ENCODE measurements around the gene CDON. TPM values are rescaled to one million over a fixed set of nuclear protein-coding genes. Genes with fewer than 3 reads are reported as not detected.

Gene CDON
- total RNA-seq, 1 donor from 2014 or later = 2.2 TPM

DNA sequence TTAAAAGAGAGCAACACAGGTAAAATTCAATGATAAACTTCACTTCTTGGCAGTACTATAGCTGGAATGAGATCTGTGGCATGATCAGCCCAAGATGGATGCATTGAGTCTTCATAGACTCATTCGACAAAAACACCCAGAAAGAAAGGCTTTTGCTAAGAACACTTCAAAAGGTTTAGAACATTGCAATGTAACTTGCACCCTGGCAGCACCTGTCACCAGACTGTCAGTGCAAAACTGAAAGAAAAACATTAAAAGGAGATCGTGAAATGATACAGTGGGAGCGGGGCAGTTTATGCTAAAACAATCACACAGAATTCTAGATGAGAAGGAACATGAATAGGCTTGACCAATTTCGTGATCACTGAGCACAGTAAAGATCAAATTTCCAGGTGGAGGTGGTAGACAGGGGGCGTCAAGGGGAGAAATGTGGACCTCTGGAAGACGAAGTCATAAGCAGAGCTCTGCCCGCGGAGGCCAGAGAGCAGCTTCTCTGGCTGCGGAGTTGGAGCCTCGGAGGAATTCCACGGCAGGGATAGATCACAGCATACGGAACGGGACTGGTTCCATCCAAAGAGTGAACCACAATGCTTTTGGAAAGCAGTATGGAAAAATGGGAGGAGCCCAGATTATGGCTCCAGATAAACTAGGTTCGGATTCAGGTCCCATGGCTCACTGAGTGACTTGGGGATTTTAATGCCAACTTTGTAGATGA lies 104.9 kb downstream of the CDON start:
- intact Hi-C loops (cut with micrococcal nuclease) = no loop called here

DNA sequence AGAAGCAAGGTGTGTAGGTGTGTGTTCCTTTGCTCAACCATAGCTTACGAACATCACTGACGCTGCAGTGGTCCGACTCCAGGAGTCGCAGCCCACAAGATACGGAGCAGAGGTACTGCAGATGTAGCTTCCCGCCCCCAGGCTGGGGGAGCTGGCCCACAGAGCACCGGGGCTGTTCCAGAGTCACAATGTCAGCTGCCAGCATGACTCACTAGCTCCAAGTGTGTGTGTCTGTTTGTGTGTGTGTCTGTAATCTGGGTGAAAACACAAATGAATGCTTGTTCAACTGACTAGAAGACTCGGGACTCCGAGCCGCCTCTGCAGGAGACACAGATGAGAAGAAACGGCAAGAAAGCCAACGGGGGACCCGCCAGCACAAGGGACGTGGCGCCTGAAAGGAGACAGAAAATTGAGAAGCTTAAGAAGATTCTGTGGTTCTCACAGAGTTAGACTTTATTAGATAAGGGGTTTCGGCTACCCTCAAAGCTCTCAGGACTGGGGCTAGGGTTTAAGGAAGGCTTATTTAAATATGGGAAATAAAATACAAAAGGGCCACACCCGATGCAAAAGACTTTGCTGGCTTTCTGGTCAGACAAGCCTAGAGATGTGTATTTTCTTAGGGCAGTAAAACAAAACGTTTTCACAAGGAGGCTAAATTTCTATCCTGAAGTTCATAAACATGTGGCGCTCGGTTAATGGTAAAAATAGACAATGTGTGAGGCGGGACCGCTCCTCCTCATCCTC lies 106.1 kb downstream of the CDON start:
- intact Hi-C loops (cut with micrococcal nuclease) = no loop called here

DNA sequence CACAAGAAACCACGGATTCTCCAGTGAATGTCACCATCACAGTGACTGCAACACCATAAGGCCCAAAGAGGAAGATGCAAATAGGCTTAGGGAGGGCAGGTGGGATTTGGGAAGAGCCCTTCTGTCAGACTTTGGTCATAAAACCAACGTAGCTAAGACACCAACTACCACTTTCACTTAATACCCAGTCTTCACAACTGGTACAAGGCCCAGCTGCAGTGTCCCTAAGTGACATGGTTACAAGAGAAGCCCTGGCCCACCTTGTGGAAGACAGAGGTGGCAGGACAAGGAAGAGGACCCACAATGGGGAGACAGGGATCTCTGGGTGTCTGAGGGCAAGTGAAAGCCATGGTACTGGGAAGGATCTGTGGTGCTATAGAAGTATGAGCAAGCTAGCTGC lies 106.8 kb downstream of the CDON start:
- intact Hi-C loops (cut with micrococcal nuclease) = no loop called here

DNA sequence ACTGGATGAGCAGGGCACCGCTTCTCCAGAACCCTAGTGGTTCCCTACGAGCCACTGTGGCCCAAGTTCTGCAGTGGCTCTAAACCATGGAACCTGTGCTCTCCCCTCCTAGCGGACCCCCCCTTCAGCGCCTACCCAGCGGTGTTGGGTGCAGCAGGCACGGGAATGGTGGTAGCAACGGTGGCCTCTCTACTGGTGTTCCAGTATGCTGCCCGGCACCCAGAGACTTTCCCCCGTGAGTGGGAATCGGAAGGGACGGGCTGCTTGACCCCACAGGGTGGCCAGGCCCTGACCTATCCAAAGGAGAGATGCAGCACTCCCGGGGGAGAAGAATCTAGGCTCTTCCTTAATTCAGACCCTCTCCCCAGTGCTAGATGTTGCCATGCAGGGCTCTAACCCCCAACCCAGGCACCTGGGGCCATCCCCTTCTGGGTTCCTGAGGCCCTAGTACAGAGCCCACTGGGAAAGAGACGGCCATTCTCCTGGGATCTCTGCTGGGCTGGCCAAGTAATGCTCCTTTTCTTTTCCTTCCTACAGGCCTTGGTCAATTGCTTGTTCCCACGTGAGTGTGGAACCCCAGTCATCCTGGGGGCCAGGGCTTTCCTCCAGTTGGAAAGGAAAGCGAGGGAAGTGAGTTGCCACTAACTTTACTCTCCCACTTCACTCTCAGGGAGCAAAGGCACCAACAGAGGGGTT lies 107.6 kb downstream of the CDON start:
- intact Hi-C loops (cut with micrococcal nuclease) = no loop called here

DNA sequence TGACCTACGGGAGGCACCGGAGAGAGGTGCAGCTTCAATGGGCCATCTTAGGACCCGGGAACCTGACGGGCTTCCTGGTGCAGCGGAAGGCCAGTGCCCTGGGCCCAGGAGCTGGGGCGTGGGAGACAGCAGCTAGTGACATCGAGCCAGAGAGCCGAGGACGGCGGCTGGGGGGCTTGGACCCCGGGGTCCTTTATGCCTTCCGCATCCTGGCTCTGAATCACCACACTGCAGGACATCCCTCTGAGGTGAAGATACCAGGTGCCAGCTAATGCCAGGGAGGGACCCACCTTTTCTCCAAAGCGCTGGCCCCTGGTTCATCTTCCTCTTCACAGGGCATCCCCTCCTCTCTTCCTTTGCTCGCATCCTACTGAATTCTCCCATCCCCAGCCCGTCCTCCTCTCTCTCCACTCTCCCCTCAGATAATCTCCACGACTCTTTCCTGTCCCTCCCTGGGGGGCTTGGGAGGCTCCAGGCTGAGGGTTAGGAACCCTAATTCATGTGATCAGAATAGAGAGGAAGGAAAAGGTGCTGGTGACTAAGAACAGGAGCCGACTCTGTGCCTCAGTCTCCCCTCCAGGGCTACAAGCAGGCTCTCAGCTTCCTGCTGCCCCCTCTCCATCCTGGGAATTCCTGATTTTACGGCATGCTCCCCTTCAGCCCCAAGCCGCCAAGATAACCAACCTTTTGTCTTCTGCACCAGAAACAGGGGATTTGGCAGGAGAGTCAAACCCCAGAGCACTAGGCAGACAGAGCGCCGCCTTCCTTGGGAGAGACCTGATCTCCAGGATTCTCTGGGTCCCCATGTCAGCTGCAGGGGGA lies 108.3 kb downstream of the CDON start:
- intact Hi-C loops (cut with micrococcal nuclease) = no loop called here

DNA sequence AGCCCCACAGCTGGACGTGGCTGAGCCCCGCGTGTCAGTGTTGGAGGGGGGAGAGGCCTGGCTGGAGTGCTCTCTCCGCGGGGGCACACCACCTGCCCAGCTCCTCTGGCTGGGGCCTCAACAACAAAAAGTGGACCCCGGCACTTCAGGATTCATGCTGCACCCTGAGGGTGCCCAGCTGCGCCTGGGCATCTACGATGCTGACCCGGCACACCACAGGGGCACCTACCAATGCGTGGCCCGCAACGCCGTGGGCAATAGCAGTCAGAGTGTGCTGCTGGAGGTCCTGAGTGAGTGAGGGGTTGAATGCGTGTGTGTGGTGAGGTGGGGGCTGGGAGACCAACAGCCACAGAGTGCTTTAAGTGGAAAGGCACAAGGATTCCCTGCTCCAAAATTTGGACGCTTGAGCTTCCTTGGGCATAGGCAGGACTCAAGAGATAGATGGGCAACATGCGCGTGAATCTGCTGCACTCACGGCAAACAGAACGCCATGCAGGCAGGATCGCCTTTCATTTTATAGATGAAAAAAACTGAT lies 109.2 kb downstream of the CDON start:
- intact Hi-C loops (cut with micrococcal nuclease) = no loop called here

DNA sequence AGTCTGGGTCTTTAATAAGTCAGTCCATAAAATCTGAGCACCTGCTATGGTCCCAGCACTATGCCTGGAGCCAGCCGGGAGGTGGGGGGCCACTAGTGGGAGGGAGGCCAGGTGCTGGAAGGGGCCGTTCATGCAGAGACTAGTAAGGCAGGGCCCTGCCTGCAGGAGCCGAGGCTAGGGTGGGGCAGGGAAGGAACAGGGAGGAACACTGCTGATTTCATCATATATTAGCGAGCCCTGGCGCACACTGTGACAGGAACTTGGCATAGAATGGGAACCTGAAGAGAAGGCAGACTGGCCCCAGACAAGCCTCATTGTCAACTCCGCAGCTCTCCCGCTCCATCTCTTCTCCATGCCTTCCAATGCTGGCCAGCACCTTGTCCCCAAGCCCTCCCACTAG lies 109.7 kb downstream of the CDON start:
- intact Hi-C loops (cut with micrococcal nuclease) = no loop called here

DNA sequence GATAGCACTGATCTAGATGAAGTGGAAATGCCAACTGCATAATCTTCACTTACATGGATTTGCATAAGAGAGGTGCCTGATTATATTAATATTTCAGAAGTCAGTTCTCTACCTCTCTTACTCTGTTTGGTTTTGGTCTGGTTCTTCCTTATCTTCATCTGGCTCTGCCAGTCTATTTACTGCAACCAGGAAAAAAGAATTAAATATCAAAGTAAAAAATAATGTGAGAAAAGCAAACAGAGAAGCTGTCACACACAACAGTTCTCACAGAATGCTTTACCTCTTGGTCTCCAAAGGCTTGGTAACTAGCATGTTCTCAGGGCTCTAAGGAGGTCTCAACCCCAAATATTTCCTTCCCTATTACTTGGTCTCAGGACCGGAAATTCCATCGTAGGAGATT lies 110.1 kb downstream of the CDON start:
- intact Hi-C loops (cut with micrococcal nuclease) = no loop called here

DNA sequence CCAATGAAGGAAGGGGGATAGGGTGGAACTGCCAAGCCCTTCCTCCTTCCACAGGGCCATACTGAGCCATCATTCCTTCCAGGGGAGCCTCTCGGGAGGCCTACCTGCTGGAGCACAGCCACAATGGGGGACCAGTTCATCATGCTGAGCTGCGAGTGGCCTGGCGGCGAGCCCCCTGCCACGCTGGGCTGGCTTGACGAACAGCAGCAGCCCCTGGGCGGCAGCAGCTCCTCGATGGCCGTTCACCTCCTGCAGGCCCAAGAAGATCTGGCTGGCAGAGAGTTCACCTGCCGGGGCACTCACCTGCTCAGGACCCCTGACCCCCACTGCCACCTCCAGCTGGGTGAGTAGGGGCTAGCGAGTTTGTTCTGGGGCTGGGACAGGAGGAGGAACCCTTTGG lies 110.9 kb downstream of the CDON start:
- intact Hi-C loops (cut with micrococcal nuclease) = no loop called here

DNA sequence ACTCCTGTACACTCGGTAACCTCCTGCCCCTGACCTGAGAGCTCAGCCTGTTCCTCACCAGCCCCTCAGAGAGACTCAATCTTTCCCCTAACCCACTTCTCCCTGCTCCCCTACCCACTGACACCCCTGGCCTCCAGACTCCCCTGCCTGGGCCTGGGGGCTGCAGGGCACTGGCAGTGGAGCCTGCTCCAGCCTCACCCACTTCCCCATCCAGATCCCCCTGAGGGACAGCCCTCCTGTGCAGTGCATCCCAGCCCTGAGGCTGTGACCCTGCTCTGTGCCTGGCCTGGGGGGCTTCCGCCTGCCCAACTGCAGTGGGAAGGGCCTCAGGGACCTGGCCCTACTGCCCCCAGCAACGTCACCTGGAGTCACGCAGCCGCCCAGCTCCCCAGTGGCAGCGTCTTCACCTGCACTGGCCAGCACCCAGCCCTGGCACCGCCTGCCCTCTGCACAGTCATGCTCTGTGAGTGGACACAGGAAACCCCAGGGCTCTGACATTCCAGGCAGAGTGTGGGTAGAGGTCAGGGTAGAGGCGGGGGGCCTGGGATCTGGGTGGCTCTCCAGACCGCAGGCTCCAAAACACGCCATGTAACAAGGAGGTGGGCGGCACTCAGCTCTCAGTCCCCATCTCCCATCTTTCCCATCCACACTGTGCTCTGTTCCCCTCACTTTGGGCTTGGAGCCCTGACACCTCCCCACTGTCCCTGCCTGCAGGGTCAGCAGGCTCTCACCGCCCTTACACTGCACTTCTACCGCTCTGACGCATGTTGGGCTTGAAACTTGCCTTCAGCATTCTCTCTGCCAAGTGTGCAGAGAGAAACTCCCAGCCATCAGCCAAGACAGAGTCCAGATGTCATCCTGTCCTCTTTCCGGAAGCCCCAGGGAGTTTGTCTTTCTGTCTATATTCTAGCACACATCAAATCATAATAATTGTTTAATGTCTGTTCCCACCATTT lies 111.7 kb downstream of the CDON start:
- intact Hi-C loops (cut with micrococcal nuclease) = no loop called here

DNA sequence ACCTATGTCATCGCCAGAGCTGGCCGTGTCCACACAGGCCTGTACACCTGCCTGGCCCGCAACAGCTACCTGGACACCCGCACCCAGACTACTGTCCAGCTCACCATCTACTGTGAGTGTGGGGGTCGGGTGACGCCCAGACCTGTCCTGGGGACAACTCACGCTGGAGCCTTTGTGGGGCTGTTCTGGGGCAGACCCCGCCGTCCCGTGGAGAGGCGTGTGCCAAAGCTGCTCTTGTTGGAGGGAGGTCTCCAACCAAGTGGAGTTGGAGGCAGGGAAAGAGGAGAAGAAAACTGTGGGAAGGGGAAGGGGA lies 112.5 kb downstream of the CDON start:
- intact Hi-C loops (cut with micrococcal nuclease) = no loop called here

DNA sequence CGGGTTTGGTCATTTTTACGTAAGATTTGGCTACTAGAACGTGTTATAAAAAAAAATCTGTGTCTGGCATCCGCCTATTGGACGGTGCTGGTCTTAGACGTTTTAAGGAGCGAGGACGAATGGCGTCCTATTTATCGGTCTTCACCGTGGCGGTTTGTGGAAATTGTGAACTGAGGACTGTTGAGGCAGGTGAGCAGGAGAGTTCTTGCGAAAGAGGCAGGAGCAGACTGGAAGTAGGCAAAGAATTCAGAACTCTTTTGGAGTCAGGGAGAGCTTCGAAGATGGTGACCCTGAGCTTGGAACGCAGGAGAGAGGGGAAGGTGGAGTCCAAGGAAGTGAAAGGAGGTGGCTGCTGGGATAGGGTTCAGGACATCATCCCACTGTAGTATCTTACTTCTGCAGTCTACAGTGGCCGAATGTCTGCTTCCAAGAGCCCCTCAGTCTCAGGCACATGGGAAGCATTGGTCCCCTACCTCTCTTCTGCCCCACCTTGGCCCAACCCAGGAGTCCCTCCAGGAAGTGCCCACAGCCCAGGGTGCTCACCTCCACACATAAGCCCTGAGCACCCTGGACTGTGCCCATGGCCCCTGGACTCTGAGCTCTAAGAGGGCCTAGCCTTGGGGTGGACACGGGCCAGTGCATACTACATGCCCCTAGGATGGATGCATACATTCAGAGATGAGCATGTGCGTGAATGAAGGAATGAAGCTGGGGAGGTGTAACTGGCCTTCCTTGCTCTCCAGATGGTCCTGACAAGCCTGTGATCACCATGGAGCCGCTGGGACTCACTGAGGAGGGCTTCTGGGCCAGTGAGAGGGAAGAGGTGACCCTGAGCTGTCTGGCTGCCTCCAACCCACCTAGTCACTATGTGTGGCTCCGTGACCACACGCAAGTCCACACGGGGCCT lies 113.1 kb downstream of the CDON start:
- intact Hi-C loops (cut with micrococcal nuclease) = no loop called here

DNA sequence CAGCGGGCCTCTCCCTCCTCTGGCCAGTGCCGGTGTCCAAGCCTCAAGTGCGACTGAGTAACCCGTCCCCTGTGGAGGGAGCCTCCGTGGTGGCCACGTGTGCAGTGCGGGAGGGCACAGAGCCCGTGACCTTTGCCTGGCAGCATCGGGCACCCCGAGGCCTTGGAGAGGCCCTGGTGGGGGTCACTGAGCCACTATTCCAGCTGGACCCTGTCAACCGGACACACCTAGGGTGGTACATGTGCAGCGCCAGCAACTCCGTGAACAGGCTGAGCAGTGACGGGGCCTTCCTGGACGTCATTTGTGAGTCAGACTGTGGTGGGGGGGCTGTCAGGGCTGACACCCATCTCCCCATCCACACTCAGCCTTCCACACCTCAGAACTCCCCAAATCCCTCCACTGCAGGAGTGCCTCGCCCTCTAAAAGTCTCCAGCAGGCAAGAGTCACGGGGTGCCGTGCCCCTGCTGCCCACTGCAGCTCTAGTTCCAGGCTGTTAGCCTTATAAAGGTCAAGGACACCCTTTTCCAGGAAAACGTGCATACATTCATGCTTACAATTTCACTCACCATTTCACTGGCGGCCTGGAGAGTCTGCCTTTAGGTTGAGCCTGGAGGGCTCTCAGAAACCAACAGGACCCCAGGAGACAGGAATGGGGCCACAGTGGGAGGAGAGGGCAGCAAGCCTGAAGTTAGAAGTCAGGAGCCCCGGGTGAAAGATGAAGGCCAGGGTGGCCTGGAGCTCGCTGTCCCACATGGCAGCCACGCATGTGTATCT lies 114.2 kb downstream of the CDON start:
- intact Hi-C loops (cut with micrococcal nuclease) = no loop called here

DNA sequence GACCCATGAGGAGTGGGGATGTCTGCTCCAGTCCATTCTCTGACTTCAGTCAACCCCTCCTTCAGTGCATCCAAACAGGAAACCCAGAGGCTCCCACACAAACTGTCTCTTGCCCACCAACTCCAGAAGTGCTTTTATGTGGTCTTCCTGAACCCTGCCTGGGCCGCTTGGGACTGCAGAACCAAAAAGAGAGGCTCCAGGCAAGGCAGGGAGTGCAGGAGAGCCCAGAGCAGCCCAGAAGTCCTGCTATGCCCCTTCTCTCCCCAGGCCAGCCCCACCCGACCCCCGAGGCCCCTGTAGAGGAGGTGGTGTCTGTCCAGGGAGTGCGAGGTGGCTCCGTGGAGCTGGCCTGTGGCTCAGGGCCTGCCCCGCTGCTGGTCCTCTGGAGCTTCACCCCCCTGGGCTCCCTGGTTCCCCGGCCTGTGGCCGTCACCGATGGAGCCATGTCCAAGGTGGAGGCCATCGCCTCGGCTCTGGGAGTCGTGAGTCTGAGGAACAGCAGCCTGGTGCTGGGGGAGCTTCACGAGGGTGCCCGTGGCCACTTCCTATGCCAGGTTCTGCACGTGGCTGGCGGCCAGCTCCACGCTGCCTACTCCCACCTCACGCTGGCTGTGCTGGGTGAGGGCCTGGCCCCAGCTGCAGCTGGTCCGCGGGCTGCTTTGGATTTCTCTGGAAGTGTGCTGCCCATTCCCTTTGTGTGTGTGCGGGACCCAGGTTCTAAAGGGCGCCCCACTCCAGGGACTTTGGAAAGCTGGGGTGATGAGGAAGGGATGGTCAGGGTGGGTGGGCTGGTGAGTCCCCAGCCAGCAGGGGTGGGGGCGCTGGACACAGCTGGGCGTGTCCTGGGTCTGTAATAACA lies 115.0 kb downstream of the CDON start:
- intact Hi-C loops (cut with micrococcal nuclease) = no loop called here

DNA sequence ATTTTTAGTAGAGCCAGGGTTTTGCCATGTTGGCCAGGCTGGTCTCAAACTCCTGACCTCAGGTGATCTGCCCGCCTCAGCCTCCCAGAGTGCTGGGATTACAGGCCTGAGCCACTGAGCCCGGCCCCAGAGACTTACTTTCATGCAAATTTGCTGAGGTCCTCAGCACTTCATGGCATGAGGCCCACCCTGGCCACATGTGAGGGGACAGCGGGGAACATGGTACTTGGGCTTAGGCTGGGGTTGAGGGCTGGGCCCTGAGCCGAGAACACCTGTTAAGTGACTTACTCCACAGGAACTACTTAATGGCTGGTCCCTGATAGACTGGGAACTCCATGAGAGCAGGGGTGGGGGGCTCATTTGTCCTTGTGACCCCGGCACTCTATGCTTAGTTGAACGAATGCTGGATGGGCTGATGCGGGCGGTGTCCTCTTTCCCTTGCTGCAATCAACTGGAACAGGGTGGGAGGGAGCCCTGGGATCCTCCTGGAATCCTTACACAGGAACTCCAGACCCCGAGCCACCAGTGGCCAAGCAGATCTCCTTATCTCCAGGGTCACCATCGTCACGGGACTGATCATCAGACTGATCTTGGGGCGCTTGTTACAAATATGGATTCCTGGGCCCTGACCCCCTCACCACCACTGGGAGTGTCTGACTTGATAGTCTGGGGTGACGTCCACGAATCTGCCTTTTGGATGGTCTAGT lies 115.8 kb downstream of the CDON start:
- intact Hi-C loops (cut with micrococcal nuclease) = no loop called here

DNA sequence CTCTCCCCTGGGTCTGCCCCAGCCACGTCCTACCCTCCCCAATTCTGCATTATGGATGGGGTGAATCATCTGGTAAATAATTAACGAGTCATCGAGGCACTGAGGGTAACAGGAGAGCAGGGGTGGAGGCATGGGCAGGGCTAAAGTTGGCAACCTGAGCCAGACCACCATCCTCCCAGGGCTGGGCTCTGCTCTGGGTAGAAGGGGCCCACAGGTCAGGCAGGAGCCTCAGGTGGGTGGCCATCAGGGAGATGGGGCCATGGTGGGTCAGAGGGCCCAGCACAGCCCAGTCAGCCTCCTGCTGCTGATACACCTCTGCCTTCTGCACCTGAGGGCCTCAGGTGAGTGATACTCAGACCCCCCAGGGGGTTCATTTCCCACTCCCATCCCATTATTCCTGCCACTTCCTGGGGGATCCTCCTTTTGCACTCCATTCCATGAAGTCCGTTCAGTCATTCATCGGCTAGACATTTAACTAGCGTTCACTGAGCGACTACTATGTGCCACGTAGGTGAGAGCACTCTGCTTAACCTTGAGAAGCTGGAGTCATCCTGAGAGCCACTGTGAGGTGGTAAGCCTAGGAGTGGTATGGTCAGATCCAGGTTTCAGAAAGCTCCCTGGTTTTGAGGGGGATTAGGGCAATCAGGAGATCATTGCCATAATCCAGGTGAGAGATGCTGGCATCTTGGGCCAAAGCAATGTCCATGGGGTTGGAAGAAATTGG lies 116.7 kb downstream of the CDON start, which contains the start of gene VSIG10L2:
VSIG10L2 (plus strand) TSS at position 248 of the 724 bp plus-strand sequence; CDS start at position 260, 12 bp downstream.
- intact Hi-C loops (cut with micrococcal nuclease) = no loop called here

All from T-helper 1 cell treated with Interleukin-12 subunit alpha and Interleukin-12 subunit beta and Interleukin-4 antibody, amounts not matched to agents 30 ng/mL and 1 ng/mL, for 36 hours (primary cell).